NCI-H82 treated with DMSO at 0.1 percent for 48 hours (cell line): ENCODE results near the gene PRSS33.

Experiments used
- DNase-seq: peaks from one replicate; lab custom pipeline; 2025; ENCODE audit not compliant: unreplicated experiment; lab: John Stamatoyannopoulos, UW

Gene PRSS33

GRCh38 chr16:2777903-2778629 is 9.3 kb downstream of the PRSS33 start:
- no peak for DNase-seq

GRCh38 chr16:2777231-2777902 is 10.0 kb downstream of the PRSS33 start, which contains the start of gene ELOB:
ELOB (minus strand) TSS chr16:2777280; CDS start chr16:2777239, 41 bp downstream.
- peak; percentile 17 for DNase-seq

- DNase-seq = no peak
Observed at GRCh38 chr16:2776500-2777139, 10.7 kb downstream of the PRSS33 start.

GRCh38 chr16:2775765-2776499 is 11.4 kb downstream of the PRSS33 start:
- DNase-seq = no peak

GRCh38 chr16:2775131-2775716 is 12.1 kb downstream of the PRSS33 start:
- no peak for DNase-seq

GRCh38 chr16:2774161-2774891 is 13.0 kb downstream of the PRSS33 start:
- DNase-seq = no peak

GRCh38 chr16:2773188-2773968 is 14.0 kb downstream of the PRSS33 start:
- DNase-seq = no peak

- DNase-seq = no peak
Observed at GRCh38 chr16:2771496-2772402, 15.6 kb downstream of the PRSS33 start.

GRCh38 chr16:2770057-2770951 is 17.1 kb downstream of the PRSS33 start:
- no peak for DNase-seq

GRCh38 chr16:2769675-2770056 is 17.7 kb downstream of the PRSS33 start:
- no peak for DNase-seq

GRCh38 chr16:2769100-2769529 is 18.2 kb downstream of the PRSS33 start:
- no peak for DNase-seq

GRCh38 chr16:2768403-2769089 is 18.8 kb downstream of the PRSS33 start:
- no peak for DNase-seq

GRCh38 chr16:2767891-2768290 is 19.5 kb downstream of the PRSS33 start:
- DNase-seq = no peak

- DNase-seq = no peak
Observed at GRCh38 chr16:2767140-2767731, 20.1 kb downstream of the PRSS33 start.

GRCh38 chr16:2766430-2767139 is 20.8 kb downstream of the PRSS33 start:
- no peak for DNase-seq
